GM19397 (cell line): ENCODE measurements around the gene SHROOM3.

Experiments
- ATAC-seq: cut with Tn5 transposase; IDR thresholded peaks from one replicate; pipeline ENCODE4 v1.9.1; 2021; ENCODE audit warnings: mild to moderate bottlenecking, moderate library complexity; ENCODE audit not compliant: unreplicated experiment

The SHROOM3 gene

GRCh38 chr4:76562836-76563453 is 127.9 kb downstream of the SHROOM3 start:
- ATAC-seq: no peak

DNA sequence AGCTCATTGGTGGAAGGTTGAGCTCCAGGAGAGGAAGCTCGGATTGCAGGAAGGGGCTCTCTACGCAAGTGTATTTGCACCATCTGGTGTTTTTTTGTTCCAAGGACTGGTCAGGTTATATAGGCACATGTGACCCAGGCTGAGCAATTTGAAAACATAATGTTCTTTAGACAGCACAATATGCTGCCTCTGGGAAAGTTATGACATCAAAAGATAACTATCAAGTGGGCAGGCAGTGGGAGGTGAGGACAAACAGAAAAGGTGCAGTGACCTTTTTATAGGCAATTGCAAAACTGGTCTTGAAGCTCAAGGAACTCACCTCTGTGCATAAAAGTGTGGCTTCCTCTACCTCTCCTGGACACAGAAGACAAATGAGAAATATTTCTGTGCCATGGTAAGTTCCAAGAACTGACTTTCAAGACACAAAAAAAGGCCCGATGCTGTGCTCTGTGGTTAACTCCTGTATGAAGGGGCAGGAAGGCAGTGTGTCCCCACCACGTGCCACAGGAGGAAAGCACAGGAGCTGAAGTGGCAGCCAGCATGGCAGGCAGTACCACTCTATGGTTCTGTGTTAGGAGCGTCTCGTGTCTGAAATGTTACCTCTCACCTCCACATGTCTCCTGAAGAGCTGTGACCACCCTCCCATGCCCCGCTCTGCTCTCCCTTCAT is 128.6 kb downstream of the SHROOM3 start:
- no peak for ATAC-seq

GRCh38 chr4:76564123-76564915 is 129.3 kb downstream of the SHROOM3 start:
- ATAC-seq: no peak

DNA sequence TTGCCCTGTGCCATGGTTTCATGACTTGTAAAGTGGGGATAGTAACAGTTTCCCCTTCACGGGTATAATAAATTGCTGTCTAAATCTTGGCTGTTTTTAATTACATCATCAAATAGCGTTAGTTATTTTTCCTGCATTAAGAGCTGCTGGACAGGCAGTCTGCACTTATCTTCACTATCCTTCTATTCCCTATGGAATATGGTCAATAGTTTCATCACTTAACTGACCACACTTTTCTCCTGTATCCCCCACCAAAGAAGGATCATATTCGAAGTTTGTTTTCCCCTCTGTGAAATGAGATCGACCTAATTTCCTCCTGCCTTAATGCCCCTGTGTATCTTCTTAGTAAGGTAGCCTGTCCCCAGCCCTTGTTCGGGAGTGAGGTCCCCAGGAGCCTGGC is 133.2 kb downstream of the SHROOM3 start:
- ATAC-seq: no peak

GRCh38 chr4:76569225-76569624 is 134.2 kb downstream of the SHROOM3 start:
- no peak for ATAC-seq

GRCh38 chr4:76569706-76570105 is 134.7 kb downstream of the SHROOM3 start:
- no peak for ATAC-seq

- no peak for ATAC-seq
These were observed 135.3 kb downstream of the SHROOM3 start for GRCh38 chr4:76570141-76570973.

DNA sequence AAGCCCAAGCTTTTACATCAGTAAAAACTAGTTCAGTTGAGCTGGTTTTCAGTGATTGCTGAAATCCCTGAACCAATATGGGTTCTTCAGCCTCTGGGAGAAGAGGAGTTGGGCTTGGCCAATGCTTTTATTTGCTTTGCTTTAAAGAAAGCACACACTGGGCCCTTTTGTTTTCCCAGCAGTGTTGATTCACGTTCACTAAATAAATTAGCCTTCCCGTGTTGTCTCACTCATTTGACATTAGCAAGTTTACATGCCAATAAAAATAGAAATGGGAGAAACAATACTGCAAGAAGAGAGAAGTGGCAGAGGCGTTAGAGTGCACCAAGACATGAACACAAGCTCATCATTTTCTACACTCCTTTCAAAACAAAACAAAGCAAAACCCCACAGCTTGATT is 136.2 kb downstream of the SHROOM3 start:
- ATAC-seq: no peak

- no peak for ATAC-seq
These were observed 137.2 kb downstream of the SHROOM3 start for GRCh38 chr4:76572224-76572623.

- ATAC-seq: no peak
These were observed 141.8 kb downstream of the SHROOM3 start for GRCh38 chr4:76576824-76577223.

DNA sequence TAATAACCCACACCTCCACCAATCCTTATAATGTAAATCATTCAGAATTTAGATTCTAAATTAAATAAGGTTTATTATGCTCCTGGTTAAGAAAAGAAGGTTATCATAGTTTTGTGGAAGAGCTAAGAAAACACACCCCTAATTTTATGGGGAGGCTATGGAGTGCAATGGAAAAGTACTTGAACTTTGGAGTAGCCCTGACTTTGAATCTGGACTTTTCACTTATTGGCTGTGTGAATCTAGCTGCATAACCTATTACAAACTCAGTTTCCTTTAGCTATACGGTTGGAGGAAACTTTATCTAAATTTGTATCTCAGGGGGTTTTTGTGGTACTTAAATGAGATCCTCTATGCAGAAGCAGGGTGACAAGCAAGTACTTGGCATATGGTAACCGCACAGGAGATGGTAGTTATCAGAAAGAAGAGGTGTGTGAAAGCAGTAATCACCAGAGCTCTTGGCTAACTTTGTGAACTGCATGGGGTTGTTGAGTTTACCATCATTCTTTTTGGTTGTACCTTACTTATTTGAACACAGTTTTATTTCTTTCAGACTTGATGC is 143.1 kb downstream of the SHROOM3 start:
- no peak for ATAC-seq

- no peak for ATAC-seq
These were observed 144.8 kb downstream of the SHROOM3 start for GRCh38 chr4:76579596-76580375.

DNA sequence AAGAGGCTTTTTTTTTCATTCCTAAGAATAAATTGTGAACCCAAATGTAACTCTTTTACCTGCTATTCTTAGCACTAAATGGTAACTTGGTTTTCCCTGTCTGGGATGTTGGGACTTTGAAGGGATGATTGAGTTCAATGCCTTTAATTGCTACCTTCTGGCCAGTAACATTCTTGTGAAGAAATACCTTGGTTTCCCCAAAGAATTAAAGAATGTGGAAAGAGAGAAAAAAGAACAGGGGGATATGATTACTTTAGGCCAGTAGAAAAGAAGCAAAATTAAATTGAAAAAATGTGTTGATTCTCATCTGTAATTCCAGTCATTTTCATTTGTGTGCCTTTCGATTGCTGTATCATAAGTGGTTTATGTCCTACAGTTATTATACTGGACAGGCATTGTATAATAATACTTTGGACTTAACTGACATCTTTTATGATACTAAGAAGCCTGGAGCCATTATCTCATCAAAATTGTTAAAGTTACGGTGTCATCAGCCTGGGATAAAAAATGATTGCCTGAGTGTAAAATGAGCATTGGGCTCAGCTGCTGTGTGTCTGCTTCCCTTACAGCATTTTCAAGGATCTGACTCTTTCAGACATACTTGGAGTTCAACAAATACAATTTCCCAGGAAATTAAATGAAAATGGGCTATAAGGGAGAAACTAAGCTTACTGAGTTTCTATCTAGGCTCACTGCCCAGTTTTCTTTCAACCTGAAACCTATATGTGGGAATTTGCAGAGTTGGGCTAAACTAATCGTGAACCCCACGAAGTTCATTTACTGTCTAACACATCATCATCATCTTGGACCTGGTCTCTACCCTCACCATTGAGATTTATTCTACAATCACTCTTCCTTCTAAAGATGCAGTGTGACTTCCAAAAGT is 146.3 kb downstream of the SHROOM3 start:
- ATAC-seq: no peak

DNA sequence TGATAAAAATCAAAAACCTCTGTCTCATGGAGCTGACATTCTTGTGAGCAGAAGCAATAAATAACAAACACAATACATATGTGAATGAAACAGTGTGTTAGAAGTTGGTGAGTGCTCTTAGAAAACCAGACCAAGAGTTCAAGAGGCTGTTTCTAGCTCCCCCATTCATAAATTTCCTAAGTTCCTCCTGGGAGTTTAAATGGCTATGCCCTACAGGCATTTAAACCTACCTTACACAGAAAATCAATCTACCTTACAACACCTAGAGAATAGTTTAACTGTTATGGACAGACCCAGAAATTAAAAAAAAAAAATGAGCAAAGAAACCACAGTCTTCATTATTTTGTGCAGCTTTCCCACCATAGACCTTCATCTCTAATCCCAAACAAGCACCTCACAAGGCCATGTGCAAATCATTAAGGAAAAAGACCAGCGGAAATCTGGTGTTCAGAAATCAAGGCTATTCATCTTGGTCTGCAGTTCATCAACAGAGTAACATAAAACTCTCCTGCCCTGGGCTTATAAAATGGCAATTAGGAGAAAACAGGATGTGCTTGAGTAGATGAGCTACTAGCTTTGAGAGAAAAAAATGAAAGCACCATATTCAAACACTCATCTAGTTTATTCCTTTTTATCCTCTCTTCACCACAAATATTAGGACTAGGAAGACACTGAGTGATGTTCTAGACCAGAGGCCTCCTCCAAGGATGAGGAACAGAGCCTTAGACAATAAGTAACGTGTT is 147.2 kb downstream of the SHROOM3 start:
- ATAC-seq: no peak

DNA sequence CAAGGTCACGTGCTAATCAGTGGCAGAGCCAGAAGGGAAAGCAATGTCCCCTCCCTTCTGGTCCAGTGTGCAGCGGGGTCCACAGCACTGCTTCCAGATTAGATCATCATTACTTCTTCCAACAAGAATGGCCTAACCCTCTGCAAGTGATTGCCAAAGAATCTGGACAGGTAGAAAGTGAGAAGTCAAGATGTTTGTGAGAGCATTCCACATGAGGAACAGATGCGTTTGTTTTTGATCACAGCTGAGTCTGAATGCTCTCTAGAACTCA is 147.7 kb downstream of the SHROOM3 start:
- ATAC-seq: no peak

GRCh38 chr4:76584241-76585152 is 149.5 kb downstream of the SHROOM3 start:
- no peak for ATAC-seq

DNA sequence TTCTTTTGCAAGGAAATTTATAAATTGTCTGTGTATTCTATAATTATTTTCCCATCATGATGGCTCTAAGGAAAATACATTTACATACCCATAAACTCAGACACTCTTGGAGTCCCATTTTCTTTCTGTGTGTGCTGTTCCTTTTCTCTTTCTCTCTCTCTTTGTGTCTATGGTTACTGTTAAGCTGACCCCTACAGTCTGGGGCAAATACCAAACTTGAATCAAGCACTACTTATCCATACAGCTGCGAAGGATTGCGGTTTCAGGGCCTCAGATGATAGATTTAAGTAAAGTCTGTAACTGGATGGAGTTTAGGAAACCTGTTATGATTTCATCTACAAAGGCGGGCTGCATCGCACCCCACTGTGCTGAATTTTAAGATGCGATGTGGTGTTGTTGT is 150.2 kb downstream of the SHROOM3 start:
- no peak for ATAC-seq
